Measurements from ENCODE around the gene EFCAB6.
"Not testable (repeated sequence)": the region's sequence is repeated elsewhere in the genome, so short reads cannot be mapped to it uniquely, and the experiment has no call there.

Gene EFCAB6

DNA sequence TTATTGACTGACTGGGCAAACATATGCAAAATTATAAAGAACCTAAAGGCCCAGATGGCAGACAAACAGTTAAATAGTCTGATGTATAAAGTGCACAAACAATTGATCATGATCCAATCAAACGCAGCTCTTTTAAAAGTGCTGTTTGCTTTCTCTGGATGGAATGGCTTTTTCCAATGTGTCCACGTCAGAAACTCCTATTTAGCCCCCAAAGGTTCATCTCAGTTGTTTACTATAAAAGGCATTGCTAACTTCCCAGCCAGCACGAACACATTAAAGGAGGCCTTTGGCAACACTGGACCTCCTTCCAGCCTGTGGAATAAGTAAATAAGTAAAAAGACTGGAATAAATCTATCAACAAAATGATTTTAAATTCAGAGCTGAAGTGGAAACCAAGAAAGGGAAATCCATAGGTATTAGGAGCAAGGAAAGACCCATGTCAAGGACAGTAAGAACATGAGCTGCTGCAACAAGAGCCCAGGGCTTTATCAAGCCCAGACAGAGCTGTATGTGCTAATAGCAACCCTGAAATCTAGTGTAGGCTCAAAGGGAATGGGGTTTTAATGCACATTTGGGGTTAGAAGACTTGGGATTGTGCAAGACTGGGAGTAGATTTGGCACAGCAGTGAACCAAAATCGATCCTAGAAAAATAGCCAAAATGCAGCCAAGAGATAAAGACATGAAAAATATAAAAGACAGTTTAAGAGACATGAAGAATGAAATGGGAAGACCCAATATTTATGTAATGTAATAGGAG is 105.4 kb downstream of the EFCAB6 start:
- no peak for DNase-seq (ENCODE audit: low spot score)

GRCh38 chr22:43706151-43706550 is 106.0 kb downstream of the EFCAB6 start:
- no peak for DNase-seq (ENCODE audit: low spot score)

- DNase-seq (ENCODE audit: low spot score), result no peak
Observed at GRCh38 chr22:43704051-43704450, 108.1 kb downstream of the EFCAB6 start.

DNA sequence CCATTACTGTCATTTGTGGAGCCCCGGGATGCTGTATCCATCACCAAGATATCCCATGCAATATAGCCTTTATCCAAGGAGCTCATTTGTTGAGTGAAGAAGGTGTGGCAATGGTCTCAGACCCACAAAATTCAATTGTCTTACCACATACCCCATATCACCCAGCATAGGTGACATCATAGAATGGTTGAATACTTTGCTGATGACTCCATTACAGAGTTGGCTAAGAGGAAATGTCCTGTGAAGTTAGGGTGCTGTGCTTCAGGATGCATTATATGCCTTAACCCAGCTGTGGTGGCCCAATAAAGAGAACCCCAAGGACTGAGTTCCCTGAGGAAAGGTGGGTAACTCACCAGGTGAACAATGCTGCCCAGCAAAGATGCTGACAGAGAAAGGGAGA is 113.7 kb downstream of the EFCAB6 start:
- no peak for DNase-seq (ENCODE audit: low spot score)

DNA sequence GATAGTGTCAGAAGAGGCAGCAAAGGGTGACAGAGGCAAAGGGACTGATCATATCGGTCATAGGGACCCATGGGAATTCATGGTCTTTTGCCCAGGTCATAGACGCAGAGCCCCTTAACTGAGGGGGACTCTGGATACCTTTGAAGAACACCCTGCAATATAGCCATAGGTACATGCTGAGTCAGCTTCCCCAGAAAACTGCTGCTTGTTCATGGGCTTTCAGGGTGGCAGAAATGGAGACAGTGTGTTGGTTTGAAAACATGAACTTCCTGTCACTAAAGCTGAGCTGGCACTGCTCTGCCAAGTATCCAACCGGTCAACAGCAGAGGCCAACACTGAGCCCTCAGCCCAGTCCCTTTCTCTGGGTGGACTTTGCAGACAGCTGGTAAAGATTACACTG is 114.2 kb downstream of the EFCAB6 start:
- DNase-seq (ENCODE audit: low spot score), result no peak

GRCh38 chr22:43693249-43693648 is 118.9 kb downstream of the EFCAB6 start:
- DNase-seq (ENCODE audit: low spot score), result no peak

DNA sequence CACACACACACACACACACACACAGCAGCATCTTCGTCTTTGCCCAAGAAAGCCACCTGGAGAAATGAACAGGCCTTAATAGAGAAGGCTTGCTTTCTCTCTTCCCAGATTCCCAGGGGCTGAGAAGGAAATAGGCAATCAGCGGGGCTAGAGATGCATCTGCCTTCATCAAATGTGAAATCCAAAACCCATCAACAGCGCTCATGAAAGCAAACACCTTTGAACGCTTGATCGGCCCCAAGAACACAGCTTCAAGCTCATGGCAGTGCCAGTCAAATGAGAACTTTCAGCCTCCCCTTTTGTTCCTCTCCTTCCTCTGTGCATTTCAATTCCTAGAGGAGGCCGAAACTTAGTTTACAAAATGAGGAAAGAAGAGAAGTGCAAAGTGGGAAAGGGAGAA is 122.7 kb downstream of the EFCAB6 start:
- no peak for DNase-seq (ENCODE audit: low spot score)

- no peak for DNase-seq (ENCODE audit: low spot score)
Observed at GRCh38 chr22:43682851-43683250, 129.3 kb downstream of the EFCAB6 start.

DNA sequence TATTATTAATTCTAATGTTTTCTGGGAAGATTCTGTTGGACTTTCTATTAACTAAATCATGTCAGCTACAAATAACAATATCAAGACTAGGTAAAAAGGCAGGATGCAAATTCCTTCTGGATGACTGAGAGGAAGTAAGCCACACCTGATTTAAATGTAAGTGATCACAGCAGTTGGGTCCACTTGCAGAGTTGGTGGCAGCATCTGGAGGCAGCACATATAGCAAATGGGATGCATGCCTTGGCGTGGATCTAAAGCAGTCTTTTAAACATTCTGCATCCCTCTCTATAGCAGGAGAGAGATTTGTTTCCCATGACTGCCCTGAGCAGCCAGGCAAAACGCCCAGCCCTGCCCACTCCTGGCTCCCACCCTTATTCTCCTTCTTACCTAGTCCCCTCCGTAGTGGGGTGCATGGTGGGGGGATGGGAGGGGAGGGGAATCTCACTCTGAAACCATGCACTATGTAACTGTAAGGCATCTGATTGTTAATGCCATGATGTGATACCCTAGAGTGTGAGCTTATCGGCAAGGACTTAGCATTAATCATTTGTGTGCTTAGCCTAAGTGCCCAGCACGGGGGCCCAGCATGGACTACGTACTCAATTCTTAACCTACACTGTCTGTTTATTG is 130.3 kb downstream of the EFCAB6 start:
- DNase-seq (ENCODE audit: low spot score), result no peak

DNA sequence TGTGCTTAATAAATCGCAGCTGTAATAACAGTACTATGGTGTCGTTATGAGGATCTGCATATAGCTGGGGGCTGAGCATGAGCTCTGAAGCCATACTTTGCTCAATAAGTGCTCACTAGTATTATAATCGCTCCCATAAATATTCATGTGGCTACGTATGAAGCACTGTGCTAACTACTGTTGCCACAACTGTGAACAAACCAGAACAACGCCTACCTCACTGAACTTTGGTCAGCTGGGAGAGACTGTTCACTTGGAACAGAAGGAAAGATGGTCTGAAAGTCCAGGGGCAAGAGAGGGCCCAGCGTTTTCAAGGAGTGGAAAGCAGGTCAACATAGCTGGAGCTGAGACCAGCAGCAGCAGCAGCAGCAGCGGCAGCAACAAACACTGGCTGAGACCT is 141.6 kb downstream of the EFCAB6 start:
- DNase-seq (ENCODE audit: low spot score), result no peak

GRCh38 chr22:43669190-43669589 is 142.9 kb downstream of the EFCAB6 start:
- no peak for DNase-seq (ENCODE audit: low spot score)

DNA sequence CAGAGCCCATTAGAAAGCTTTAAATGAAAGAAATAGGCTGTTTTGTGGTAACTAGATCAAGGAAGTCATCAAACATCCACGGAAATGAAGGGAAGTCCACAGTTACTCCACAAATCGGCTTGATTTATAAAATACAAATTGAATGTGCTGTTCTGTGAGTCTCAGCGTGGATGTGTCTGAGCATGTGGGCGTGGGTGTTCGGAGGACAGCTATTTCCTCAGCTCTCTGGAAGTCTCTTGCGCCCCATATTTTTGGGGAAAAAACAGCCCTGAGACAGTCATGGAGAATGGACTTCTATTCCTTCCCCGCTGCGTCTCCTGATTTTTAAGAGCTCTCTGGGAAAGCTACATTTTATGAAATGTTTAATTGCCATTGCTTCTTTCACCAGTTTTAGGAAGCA is 144.4 kb downstream of the EFCAB6 start:
- DNase-seq (ENCODE audit: low spot score), result no peak

- DNase-seq (ENCODE audit: low spot score), result no peak
Observed at GRCh38 chr22:43666457-43666856, 145.6 kb downstream of the EFCAB6 start.

- DNase-seq (ENCODE audit: low spot score), result no peak
Observed at GRCh38 chr22:43658823-43659222, 153.3 kb downstream of the EFCAB6 start.

DNA sequence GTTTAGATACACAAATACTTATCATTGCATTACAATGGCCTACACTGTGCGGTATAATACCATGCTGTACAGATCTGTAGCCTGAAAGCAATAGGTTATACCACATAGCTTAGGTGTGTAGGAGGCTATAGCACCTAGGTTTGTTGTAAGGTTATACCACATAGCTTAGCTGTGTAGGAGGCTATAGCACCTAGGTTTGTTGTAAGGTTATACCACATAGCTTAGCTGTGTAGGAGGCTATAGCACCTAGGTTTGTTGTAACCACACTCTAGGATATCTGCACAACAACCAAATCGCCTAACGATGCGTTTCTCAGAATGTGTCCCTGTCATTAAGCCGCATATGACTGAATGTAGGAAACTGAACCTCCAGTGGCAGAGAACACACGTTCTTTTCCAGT is 155.5 kb downstream of the EFCAB6 start:
- DNase-seq (ENCODE audit: low spot score), result not testable (repeated sequence)

GRCh38 chr22:43654271-43654670 is 157.8 kb downstream of the EFCAB6 start:
- DNase-seq (ENCODE audit: low spot score), result no peak

DNA sequence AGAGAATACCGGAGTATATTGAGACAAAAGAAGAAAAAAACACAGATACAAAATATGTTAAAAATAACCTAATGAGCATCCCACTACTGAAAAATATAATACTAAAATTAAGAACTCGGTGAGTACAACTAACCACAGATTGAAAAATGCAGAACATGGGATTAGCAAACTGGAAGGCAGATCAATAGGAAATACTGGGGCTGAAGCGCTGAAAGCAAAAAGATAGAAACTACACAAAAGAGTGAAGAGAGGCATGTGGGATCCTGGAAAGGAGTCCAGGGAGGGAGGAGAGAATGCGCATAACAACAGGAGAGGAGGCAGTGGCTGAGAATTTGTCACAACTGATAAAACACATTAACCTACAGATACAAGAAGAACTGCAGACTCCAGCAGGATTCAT is 159.3 kb downstream of the EFCAB6 start:
- DNase-seq (ENCODE audit: low spot score), result no peak

GRCh38 chr22:43643387-43643786 is 168.7 kb downstream of the EFCAB6 start:
- no peak for DNase-seq (ENCODE audit: low spot score)

- DNase-seq (ENCODE audit: low spot score), result no peak
Observed at GRCh38 chr22:43642319-43643206, 169.5 kb downstream of the EFCAB6 start.

GRCh38 chr22:43639228-43639948 is 172.7 kb downstream of the EFCAB6 start:
- no peak for DNase-seq (ENCODE audit: low spot score)

GRCh38 chr22:43637275-43638260 is 174.5 kb downstream of the EFCAB6 start:
- no peak for DNase-seq (ENCODE audit: low spot score)

Data from CD4-positive, alpha-beta T cell treated with Interleukin-2 at 100 ng/mL for 4 hours (primary cell).